Measurements from ENCODE around the gene OTUD6A. TPM values are rescaled to one million over a fixed set of nuclear protein-coding genes. Genes with fewer than 3 reads are reported as not detected.

Gene OTUD6A
- total RNA-seq (not detected), polyA plus RNA-seq (ENCODE audit: insufficient read length in 6 of 6) (under 1 TPM in 3 of 6 donors, not detected in 3; 0.09 to 0.13 (median 0.10) TPM)
- long read RNA-seq, donor 1, result 0 reads
- long read RNA-seq, donor 2, result 0 reads
- long read RNA-seq, donor 3, result 0 reads
- long read RNA-seq, donor 4, result 0 reads
- long read RNA-seq, donor 5, result 0 reads
- long read RNA-seq, donor 6, result 0 reads
- long read RNA-seq, donor 7, result 0 reads
- long read RNA-seq, donor 8, result 0 reads
- long read RNA-seq, donor 9, result 0 reads
- long read RNA-seq, donor 10, result 0 reads
- long read RNA-seq, donor 11, partial matches to known transcripts, result 0 of 2 reads
- long read RNA-seq, donor 11, other reads (novel, unspliced or antisense), result 0 of 2 reads
- long read RNA-seq, donor 12, result 0 reads

GRCh38 chrX:70062076-70062475, at the start of gene OTUD6A:
Gene OTUD6A, plus strand, starts transcription at chrX:70062457. Its CDS starts 68 bp downstream, at chrX:70062525.
- ATAC-seq (no peak), DNase-seq (no peak)
- intact Hi-C loops (cut with DNase I), result no loop called here
- Histone ChIP-seq H3K4me1 (no peaks in the 10 kb centered on the region), H3K27ac (no peak within 1 kb of the TSS), H3K27me3 (no peaks in the 10 kb centered on the region), H3K4me3 (no peak within 1 kb of the TSS), H3K36me3 (no peaks in the 10 kb centered on the region), H3K9me3 (no peaks in the 10 kb centered on the region)
- TF ChIP-seq CTCF (IDR thresholded peaks at IDR 0.05), result no peak

GRCh38 chrX:70012756-70013155, 49.5 kb upstream of the OTUD6A start:
- Histone ChIP-seq H3K9me3 (no peaks in the 10 kb centered on the region), H3K27ac (no peak overlapping the region), H3K4me1 (no peaks in the 10 kb centered on the region), H3K27me3 (peaks cover 0 to 7% of the 10 kb centered on the region in 2 donors), H3K4me3 (no peak overlapping the region), H3K36me3 (no peaks in the 10 kb centered on the region)
- TF ChIP-seq CTCF (IDR thresholded peaks at IDR 0.05), result no peak
- ATAC-seq (no peak), DNase-seq (no peak)
- intact Hi-C loops (cut with DNase I), result no loop called here

GRCh38 chrX:70013466-70014381, 48.5 kb upstream of the OTUD6A start:
- Histone ChIP-seq H3K4me1 (no peaks in the 10 kb centered on the region), H3K27me3 (peaks cover 0 to 7% of the 10 kb centered on the region in 2 donors), H3K27ac (no peak overlapping the region), H3K9me3 (no peaks in the 10 kb centered on the region), H3K4me3 (no peak overlapping the region), H3K36me3 (no peaks in the 10 kb centered on the region)
- intact Hi-C loops (cut with DNase I), result no loop called here
- no peak for TF ChIP-seq CTCF (IDR thresholded peaks at IDR 0.05)
- peak; percentile 33 for ATAC-seq
- DNase-seq, result peak in 1 of 4 donors; percentile 33

- Histone ChIP-seq H3K27ac (no peak overlapping the region), H3K9me3 (no peaks in the 10 kb centered on the region), H3K36me3 (no peaks in the 10 kb centered on the region), H3K4me3 (no peak overlapping the region), H3K27me3 (peaks cover 0 to 7% of the 10 kb centered on the region in 2 donors), H3K4me1 (no peaks in the 10 kb centered on the region)
- no peak for DNase-seq
- intact Hi-C loops (cut with DNase I), result no loop called here
- no peak for TF ChIP-seq CTCF (IDR thresholded peaks at IDR 0.05)
- no peak for ATAC-seq
Observed at GRCh38 chrX:70016513-70016912, 45.7 kb upstream of the OTUD6A start.

GRCh38 chrX:70022616-70023015, 39.6 kb upstream of the OTUD6A start:
- Histone ChIP-seq H3K36me3 (no peaks in the 10 kb centered on the region), H3K27ac (no peak overlapping the region), H3K9me3 (no peaks in the 10 kb centered on the region), H3K4me3 (no peak overlapping the region), H3K4me1 (no peaks in the 10 kb centered on the region), H3K27me3 (no peaks in the 10 kb centered on the region)
- DNase-seq (no peak), ATAC-seq (no peak)
- TF ChIP-seq CTCF (IDR thresholded peaks at IDR 0.05), result no peak
- intact Hi-C loops (cut with DNase I), result no loop called here

All from left lung (tissue), 14 donors.